ENCODE data around the gene USP13. TPM values are rescaled to one million over a fixed set of nuclear protein-coding genes. Genes with fewer than 3 reads are reported as not detected.

USP13 gene
- total RNA-seq, 1 experiment from 2014 or later = 27.8 TPM

GRCh38 chr3:179717219-179717618 is 64.4 kb downstream of the USP13 start:
- ATAC-seq = no peak
- H3K27me3 ChIP-seq (ENCODE audit: control insufficient read depth, insufficient read depth, low read length) = no peaks in the 10 kb centered on the region
- CTCF ChIA-PET = interaction anchor here (0.6 kb wide), 1 partner anchor 677 kb away, joined by 3 read pairs; no protein-coding TSS in a partner anchor
- POLR2A ChIA-PET = no interaction called here
- no peak for TF ChIP-seq POLR2AphosphoS5 (IDR thresholded peaks at IDR 0.05; ENCODE audit: low read depth, low read length)
- no peak for TF ChIP-seq SIN3A (IDR thresholded peaks at IDR 0.05; ENCODE audit: borderline replicate concordance, insufficient read depth, low read depth, low read length)
- TF ChIP-seq TCF7L2 (IDR thresholded peaks at IDR 0.05; ENCODE audit: low read depth, low read length) = no peak
- no peak for TF ChIP-seq CTCF (IDR thresholded peaks at IDR 0.05)
- no peak for TF ChIP-seq REST (IDR thresholded peaks at IDR 0.05; ENCODE audit: insufficient read depth in 1 of 2, low read depth in 2 of 2, low read length in 1 of 2)
- H3K36me3 ChIP-seq (ENCODE audit: control insufficient read depth, insufficient read depth, low read length) = no peaks in the 10 kb centered on the region
- no peak for DNase-seq (ENCODE audit: low read depth, low spot score)
- H3K27ac ChIP-seq (ENCODE audit: low read length) = no peak overlapping the region
- BruUV-seq (replicated peaks) = TSS peak; percentile 21
- no peak overlapping the region for H3K4me3 ChIP-seq (ENCODE audit: low read depth in 2 of 2, low read length in 2 of 2)
- no peaks in the 10 kb centered on the region for H3K4me1 ChIP-seq (ENCODE audit: control insufficient read depth, insufficient read depth, low read length)
- intact Hi-C loops (cut with micrococcal nuclease; ENCODE audit: unreplicated experiment) (no loop called here), in situ Hi-C loops (cut with HindIII; ENCODE audit: low pct_unique_long_range_greater_than_20kb, low sequenced_read_pairs) (no loop called here)
- H3K9me3 ChIP-seq (ENCODE audit: control insufficient read depth, insufficient read depth, low read depth, low read length) = no peaks in the 10 kb centered on the region

GRCh38 chr3:179719048-179719734 is 66.4 kb downstream of the USP13 start:
- Histone ChIP-seq H3K4me1 (ENCODE audit: control insufficient read depth, insufficient read depth, low read length) (no peaks in the 10 kb centered on the region), H3K27ac (ENCODE audit: low read length) (no peak overlapping the region), H3K9me3 (ENCODE audit: control insufficient read depth, insufficient read depth, low read depth, low read length) (no peaks in the 10 kb centered on the region), H3K27me3 (ENCODE audit: control insufficient read depth, insufficient read depth, low read length) (no peaks in the 10 kb centered on the region), H3K4me3 (ENCODE audit: low read depth in 2 of 2, low read length in 2 of 2) (no peak overlapping the region), H3K36me3 (ENCODE audit: control insufficient read depth, insufficient read depth, low read length) (no peaks in the 10 kb centered on the region)
- no peak for ATAC-seq
- in situ Hi-C loops (cut with HindIII; ENCODE audit: low pct_unique_long_range_greater_than_20kb, low sequenced_read_pairs) = no loop called here
- DNase-seq (ENCODE audit: low read depth, low spot score) = no peak
- BruUV-seq (replicated peaks) = no TSS peak
- no peak for TF ChIP-seq POLR2AphosphoS5 (IDR thresholded peaks at IDR 0.05; ENCODE audit: low read depth, low read length)
- TF ChIP-seq REST (IDR thresholded peaks at IDR 0.05; ENCODE audit: insufficient read depth in 1 of 2, low read depth in 2 of 2, low read length in 1 of 2) = no peak
- no peak for TF ChIP-seq TCF7L2 (IDR thresholded peaks at IDR 0.05; ENCODE audit: low read depth, low read length)
- no peak for TF ChIP-seq CTCF (IDR thresholded peaks at IDR 0.05)
- no peak for TF ChIP-seq SIN3A (IDR thresholded peaks at IDR 0.05; ENCODE audit: borderline replicate concordance, insufficient read depth, low read depth, low read length)
- intact Hi-C loops (cut with micrococcal nuclease; ENCODE audit: unreplicated experiment) = no loop called here
- ChIA-PET CTCF (no interaction called here), POLR2A (no interaction called here)
